Head of caudate nucleus (tissue), 42 donors: ENCODE measurements around the gene CYGB.
"Not testable (repeated sequence)": the region's sequence is repeated elsewhere in the genome, so short reads cannot be mapped to it uniquely, and the experiment has no call there.

Source experiments
- DNase-seq, 42 donors: peaks; one replicate each; pipeline versions ENCODE4 v3.0.0 to v3.0.0-alpha.2; 2020 to 2021; ENCODE audit warnings: mixed read lengths in 7 of 42
- intact Hi-C: fragments of 100-400 bp; cut with DNase I; formaldehyde crosslinking; loops from one replicate; pipeline ENCODE4 v1.15.0; 2022

The CYGB gene

DNA sequence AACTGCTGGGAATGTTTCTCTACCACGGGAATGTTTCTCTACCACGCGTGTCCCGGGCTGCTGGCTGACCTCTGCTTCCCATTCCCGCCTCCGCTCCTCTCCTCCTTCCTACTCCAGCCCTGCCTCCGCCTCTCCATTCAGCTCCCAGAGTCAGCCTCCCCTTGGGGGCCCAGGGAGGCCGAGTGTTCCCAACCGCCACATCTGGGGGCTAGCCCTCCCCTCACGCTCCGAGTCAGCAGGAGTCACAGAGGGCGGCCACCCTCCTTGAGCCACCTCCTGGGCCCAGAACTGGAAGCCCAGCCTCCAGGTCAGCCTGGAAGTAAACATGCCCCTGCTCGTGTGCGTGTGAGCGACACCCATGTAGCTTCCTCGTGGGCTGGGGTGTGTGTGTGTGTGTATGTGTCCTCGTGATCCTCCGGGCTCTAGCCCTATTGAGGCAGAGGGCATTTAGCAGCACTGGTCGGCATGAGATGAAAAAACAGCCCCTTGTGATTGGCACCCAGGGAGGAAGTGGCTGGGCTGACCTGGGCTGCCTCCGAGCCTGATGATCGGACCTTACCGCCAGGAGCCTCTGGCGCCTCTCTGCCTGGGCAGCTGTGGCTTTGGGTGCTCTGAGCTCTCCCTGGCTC, 7.3 kb downstream of the CYGB start:
- DNase-seq, result no peak
- intact Hi-C loops, result no loop called here

DNA sequence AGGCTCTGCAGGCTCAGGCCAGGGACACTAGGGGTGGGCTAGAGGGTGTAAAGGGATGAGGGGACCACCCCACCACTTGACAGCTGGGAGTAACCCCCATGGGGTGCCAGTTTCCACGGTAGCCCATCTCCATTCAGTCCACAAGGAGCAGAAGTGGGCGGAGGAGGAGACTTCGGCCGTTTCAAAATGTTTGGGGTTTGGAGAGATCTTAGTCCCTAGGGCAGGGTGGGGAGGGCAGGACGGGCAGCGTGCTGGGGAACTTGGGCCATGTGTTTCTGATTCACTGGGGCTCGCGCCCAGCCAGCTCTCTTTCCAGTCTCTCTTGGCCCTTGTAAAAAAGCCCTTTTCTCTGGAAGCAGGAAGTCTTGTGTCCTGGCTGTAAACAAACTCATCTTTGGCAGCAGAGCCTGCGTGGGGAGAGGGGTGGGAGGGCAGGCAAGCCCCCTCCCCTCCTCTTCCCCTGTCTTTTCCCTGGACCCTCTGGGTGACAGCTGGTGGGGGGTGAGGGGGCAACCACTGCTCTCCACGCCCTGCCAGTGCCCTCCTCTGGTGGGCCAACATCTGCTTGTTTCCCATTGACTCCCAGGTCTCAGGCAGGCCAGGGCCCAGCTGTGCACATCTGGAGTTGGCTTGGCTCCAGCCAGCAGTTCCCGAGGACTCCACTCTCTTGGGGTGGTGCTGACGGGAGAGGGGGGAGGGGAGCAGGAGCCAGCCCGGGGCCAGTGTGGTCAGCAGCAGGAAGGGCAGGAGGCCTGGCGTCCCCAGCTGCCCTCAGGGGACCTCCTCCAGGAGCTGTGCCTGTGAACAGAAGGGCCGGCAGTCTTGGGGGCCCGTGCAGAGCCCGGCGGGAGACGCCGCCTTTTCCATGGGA, 8.1 kb downstream of the CYGB start:
- intact Hi-C loops, result loop anchor here (10.0 kb wide), 1 partner anchor 95 kb away; no protein-coding TSS in a partner anchor
- peak in 34 of 42 donors; percentile 30 to 89 (median 63) for DNase-seq

DNA sequence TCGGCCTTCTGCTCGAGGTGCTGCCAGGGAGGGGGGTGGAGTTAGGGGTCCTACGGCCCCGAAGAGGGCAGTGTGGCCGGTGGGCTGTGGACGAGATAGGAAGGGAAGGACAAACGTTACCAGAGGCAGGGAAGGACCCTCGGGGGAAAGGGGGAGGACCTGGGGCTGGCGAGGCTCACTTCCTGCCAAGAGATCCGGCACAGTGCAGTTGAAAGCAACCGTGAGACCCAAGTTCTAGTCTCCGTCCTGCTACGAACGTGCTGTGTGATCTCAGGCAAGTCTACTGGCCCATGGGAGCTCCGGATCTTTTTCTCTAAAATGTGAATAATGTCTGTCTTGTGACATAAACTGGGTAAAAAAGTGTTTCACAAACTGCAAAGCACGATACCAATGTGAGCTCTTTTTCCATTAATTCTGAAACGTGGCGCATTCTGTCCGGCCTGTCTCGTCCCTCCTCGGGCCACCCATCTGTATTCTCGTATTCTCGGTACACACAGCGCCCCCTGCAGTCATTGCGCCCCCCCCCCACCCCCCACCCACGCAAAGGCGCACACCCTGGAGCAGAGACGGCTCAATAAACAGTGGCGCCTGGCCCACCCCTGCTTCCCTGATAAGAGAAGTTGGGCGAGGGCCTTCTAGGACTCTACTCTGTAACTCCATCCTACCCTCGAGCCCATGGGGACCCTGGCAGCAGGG, 8.8 kb downstream of the CYGB start:
- intact Hi-C loops, result loop anchor here (10.0 kb wide), 1 partner anchor 96 kb away; no protein-coding TSS in a partner anchor
- no peak for DNase-seq

DNA sequence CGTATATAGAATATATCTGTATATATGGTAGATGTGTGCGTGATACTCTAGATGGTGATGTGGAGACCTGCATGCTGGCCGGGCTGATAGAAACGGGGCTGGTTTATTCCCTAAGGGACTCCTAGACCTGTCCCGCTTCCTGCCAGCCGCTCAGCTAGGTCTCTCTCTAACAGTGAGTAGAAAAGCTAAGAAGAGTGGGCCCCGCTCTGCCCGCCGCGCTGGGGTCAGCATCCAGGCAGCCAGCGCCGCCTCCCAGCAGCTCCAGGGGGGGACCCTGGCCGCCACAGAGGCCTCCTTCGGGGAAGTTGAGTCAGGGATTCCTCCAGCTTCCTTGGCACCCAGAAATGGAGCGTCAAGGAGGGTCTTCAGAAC, 9.4 kb downstream of the CYGB start:
- DNase-seq, result no peak
- intact Hi-C loops, result loop anchor here (10.0 kb wide), 1 partner anchor 97 kb away; no protein-coding TSS in a partner anchor

DNA sequence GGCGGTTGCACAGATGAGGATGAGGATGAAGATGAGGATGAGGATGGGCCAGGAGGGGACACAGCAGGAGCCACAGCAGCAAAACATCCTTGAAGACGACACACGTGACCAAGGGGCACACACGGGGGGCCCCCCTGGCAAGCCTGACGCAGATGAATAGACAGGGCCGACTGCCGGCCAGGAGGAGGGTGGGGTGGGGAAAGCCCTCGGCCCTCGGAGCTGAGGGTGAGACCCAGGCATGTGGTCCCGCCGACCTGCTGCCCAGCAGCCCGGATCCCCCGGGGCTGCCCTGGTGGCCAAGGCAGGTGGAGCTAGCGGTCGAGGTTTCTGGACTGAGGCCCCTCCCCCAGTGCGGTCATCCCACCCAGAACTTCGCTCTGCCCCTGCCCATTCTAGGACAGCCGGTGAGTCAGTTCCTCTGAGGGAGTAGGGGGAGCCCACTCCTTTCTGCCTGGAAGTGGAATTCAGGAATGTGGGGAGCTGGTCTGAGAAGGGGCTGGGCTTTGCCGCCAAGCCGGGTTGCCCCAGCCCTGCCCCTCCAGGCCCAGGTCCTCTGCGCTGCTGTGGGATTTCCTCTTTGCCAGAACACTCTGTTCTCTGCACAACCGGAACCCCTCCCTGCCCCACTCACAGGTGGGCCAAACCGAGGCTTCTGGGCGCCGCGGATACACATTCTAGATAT, 9.9 kb downstream of the CYGB start:
- no peak for DNase-seq

DNA sequence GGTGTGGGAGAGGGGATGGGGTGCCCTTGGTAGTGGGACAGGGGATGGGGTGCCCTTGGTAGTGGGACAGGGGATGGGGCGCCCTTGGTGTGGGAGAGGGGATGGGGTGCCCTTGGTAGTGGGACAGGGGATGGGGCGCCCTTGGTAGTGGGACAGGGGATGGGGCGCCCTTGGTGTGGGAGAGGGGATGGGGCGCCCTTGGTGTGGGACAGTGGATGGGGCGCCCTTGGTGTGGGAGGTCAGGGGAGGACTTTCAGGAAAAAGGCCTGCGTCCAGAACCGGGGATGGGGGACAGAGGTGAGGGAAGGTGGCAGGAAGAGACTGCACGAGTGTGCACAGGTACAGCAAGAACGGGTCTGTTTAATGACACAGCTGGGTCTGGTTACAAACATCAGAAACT, 10.5 kb downstream of the CYGB start:
- intact Hi-C loops, result loop anchor here (10.0 kb wide), 1 partner anchor 98 kb away; no protein-coding TSS in a partner anchor
- not testable (repeated sequence) for DNase-seq

More for the DNA sequence above, 9.9 kb downstream of the CYGB start:
- intact Hi-C loops, result loop anchor here (10.0 kb wide), 1 partner anchor 97 kb away; no protein-coding TSS in a partner anchor

DNA sequence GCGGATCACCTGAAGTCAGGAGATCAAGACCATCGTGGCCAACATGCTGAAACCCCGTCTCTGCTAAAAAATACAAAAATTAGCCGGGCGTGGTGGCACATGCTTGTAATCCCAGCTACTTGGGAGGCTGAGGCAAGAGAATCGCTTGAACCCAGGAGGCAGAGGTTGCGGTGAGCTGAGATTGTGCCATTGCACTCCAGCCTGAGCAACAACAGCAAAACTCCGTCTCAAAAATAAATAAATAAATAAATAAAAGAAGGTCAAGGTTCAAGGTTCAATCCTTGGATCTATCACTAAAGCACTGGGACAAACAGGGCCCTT, 12.0 kb downstream of the CYGB start:
- intact Hi-C loops, result loop anchor here (10.0 kb wide), 1 partner anchor 99 kb away; no protein-coding TSS in a partner anchor
- DNase-seq, result not testable (repeated sequence)

DNA sequence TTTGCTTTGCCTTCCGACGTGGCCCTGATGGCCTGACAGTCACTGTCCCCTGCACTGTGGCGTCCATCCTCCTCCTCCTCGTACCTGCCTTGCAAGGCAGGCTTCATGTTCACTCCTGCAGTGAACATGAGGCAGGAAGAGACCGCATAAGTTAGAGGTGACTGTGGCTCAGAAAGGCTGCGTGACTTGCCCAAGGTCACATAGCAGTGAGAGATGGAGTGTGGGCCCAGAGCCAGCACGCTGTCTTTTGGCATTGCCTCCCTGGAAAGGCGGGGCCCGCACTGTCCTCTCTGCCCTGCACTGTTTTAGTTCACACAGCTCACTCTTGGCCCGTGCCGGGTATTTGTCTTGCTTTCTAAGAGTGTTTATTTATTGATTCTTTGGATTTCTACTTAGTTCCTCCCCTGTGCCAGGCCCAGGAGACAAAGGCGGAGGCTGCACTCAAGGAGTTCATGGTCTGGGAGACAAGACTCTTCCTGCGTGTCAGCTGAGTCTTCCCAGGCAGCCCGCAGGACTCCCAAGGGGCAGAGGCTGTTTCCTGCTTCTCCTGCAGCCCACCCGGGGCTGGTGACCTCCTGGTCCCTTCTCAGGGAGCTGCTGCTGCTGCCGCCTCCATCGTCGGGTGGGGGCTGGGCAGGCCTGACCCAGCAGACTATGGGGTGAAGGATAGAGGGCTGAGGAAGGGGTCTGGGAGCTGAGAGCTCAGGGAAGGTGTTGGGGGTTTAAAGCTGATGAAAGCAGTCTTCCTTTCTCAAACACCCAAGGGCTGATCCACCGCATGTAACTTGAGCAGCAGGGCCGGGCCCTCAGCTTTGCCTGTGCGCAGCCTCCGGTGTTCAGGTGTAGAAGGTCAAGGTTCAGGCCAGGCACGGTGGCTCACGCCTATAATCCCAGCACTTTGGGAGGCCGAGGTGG, 12.7 kb downstream of the CYGB start:
- intact Hi-C loops, result loop anchor here (10.0 kb wide), 1 partner anchor 100 kb away; no protein-coding TSS in a partner anchor
- DNase-seq, result no peak

DNA sequence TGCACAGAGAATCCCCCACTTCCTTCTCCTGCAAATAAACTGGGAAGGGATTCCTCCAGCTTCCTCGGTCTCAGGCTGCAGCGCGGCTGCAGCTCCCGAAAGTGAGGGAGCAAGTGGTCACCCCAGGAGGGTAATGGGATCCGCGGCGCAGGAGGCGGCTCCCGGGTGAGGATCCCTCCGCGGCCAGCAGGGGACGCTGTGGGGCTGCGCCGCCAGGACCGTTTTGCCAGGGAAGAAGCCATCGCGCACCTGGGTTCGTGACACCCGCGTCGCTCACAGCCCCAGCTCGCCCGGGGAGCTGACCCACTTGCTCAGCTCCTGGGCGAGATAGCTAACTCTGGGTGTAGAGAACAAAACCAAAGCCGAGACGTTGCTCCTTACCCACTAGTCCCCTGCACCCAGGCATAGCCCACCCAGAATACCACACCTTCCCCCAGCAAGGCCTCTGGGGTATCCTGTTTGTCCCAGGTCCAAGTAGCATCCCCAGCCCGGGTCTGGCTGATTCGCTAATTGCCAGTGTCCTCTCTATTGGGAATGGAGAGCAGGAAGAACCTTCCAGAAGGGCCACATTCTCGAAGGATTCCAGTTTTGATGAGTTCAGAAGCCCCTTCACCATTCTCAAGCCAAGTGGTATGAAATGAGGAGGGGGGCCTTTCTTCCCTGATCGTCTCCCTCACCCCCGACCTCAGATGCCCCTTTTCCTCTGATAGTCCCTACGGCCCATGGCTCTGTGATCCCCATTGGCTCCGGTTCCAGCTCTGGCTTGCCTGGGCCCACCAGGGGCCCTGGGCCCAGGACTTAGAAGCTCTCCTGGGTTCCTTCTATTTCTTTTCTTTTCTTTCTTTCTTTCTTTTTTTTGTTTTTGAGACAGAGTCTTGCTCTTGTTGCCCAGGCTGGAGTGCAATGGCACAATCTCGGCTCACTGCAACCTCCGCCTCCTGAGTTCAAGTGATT, 14.1 kb downstream of the CYGB start:
- intact Hi-C loops, result loop anchor here (1.0 to 10.0 kb wide), 2 partner anchors 23 to 101 kb away; no protein-coding TSS in a partner anchor

DNA sequence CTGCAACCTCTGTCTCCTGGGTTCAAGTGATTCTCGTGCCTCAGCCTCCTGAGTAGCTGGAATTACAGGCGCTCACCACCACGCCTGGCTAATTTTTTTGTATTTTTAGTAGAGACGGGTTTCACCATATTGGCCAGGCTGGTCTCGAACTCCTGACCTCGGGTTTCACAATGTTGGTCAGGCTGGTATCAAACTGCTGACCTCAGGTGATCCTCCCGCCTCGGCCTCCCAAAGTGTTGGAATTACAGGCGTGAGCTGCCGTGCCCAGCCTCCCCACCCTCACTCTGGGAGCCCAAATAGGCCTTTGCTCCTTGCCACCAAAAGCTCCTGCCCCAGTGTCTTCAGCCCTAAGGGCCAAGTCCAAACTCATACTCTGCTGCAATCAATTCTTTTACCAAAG, 15.8 kb downstream of the CYGB start:
- not testable (repeated sequence) for DNase-seq
- intact Hi-C loops, result loop anchor here (10.0 kb wide), 1 partner anchor 103 kb away; no protein-coding TSS in a partner anchor

More for the DNA sequence above, 14.1 kb downstream of the CYGB start:
- DNase-seq, result peak; percentile 49 to 92 (median 80)

DNA sequence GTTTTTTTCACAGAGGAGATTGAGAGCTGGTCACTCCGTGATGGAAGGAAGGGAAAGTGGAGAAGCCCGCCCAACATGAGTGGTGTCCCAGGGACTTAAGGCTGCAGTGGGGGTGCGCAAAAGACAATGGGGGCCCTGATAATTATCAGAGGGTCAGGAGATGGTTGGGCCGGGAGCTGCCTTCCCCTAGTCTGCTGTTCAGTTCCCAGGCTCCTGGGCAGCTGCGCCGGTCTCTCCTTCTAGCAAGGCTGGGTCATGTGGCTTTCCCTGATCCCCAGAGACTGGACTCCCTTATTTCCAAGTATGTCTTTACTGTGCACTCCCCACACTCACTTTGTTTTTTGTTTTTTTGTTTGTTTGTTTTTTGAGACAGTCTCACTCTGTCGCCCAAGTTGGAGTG, 16.2 kb downstream of the CYGB start:
- DNase-seq, result no peak
- intact Hi-C loops, result loop anchor here (10.0 kb wide), 1 partner anchor 104 kb away; no protein-coding TSS in a partner anchor

DNA sequence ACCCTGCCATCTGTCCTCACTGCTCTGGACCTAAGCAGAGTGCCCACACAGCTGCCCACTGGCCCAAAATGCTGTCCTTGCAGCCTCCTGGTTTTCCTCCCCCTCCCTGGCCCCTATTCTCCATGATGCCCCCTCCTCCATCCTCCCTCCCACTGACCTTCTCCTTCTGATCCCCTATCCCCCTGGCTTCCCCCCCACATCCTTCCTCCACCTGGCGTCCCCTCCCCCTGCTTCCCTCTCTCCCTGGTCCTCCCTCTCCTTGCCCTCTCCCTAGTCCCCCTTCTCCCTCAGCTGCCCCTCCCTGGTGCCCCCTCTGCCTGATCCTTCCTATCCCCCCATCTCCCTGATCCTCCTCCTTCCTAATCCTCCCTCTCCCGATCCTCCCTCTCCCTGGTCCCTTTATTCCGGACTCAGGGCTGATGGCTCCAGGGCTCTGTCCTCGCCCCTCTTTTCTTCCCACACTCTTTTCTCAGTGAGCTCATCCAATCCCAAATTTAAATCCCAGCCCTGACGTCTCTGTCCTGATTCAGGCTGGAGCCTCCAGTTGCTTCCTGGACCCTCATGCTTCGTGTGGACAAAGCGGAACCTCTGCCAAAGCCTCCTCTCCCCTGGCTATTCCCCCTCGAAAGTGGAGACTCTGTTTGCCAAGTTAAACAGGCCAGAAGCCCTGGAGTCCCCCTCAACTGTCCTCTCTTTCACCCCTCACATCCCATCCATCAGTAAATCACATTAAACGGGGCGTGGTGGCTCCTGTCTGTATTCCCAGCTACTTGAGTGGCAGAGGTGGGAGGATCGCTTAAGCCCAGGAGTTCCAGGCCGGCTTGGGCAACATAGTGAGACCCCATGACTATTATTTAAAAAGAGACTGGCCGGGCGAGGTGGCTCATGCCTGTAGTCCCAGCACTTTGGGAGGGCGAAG, 18.2 kb downstream of the CYGB start:
- intact Hi-C loops, result no loop called here
- no peak for DNase-seq

DNA sequence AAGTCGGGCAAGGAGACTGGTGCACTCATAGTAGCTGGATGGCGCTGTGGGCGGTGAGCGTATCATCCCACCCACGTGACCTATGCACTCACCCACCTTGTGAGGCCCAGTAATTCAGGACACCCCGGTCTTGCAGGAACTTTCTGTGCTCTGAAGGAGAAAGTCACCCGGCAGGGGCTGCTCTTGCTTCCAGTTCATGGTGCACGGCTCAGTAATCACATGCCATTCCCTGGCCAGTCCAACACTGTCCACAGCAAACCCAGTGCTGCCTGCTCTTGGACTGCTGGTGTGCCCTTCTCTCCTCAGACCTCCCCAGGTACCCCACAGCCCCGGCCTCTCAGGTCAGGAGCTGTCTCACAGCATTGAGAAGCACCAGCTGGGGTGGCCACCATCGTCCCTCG, 19.9 kb downstream of the CYGB start:
- intact Hi-C loops, result no loop called here
- DNase-seq, result no peak

DNA sequence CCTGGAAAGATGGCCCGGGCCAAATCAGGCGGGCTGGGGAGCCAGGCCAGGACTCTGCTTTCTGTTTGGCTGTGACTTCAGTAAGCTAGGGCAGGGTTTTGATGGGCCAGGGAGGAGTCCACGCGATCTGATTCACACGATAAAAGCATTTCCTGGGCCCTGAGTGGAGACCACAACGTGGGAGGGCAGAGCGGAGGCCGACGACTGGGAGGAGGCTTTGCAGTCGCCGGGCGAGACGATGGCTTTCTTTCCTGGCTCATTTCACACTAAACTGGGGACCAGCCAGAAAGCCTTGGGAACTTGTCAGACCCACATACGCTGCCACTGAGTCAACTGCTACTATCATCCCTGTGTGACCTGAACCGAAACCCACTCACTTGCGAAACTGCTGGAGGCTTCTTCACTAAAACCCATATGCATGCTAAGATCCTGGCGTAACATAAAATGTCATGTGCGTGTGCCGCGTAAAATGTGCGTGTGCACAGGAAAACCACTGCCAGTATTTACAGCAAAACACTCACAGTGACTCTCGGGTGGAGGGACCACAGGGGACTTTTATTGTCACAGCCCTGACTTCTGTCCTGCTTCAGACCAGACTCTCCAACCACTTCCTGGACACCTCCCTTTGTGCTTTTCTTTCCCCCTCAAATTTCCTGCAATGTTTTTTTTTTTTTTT, 22.1 kb downstream of the CYGB start:
- intact Hi-C loops, result no loop called here
- DNase-seq, result peak in 6 of 42 donors; percentile 14 to 66 (median 48)

DNA sequence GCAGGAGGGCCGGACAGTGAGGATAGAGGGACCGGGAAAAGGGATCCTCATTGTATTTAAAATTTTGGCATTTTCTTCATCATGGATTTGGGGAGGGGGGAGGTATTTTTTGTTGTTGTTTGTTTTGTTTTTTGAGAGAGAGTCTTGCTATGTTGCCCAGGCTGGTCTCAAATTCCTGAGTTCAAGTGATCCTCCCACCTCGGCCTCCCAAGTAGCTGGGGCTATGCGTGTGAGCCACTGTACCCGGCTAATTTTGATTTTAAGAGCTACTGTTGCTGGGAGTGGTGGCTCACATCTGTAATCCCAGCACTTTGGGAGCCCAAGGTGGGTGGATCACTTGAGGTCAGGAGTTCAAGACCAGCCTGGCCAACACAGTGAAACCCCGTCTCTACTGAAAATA, 23.2 kb downstream of the CYGB start:
- DNase-seq, intact Hi-C loops: not testable (repeated sequence)
